ENCODE measurements around the gene PPP2R2D.
A peak's percentile ranks its signal among the peaks of the same experiment; 100 is the strongest.

PPP2R2D gene

DNA sequence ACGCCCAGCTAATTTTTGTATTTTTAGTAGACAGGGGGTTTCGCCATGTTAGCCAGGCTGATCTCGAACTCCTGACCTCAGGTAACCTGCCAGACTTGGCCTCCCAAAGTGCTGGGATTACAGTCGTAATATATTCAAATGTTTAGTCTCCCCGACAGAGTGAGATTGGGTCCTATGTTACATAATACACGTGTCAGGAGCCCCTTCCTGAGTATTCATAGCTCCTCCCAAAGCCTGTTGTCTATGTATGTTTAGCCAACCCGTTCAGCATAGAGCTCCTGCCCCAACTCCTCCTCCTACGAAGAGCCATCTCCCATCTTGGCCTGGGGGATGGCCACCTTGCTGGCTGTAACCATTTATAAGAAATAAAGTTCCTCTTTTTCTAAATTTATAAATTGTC, 2.7 kb upstream of the PPP2R2D start:
- H3K27ac ChIP-seq: no peak overlapping the region
- H3K9ac ChIP-seq (ENCODE audit: insufficient read length): no peak overlapping the region
- H3K36me3 ChIP-seq (ENCODE audit: insufficient read depth, low read length): no peaks in the 10 kb centered on the region
- no peak overlapping the region for H3K4me3 ChIP-seq
- TF ChIP-seq POLR2AphosphoS5 (IDR thresholded peaks at IDR 0.05; ENCODE audit: borderline replicate concordance, low read depth, low read length) (no peak), FOXP2 (optimal IDR thresholded peaks at IDR 0.05; ENCODE audit: control extremely low read depth, extremely low read length, insufficient read depth) (no peak), EZH2 (IDR thresholded peaks at IDR 0.05) (no peak)
- DNase-seq (ENCODE audit: low read depth, low spot score): no peak
- H3K9me3 ChIP-seq (ENCODE audit: low read depth, low read length): no peaks in the 10 kb centered on the region

DNA sequence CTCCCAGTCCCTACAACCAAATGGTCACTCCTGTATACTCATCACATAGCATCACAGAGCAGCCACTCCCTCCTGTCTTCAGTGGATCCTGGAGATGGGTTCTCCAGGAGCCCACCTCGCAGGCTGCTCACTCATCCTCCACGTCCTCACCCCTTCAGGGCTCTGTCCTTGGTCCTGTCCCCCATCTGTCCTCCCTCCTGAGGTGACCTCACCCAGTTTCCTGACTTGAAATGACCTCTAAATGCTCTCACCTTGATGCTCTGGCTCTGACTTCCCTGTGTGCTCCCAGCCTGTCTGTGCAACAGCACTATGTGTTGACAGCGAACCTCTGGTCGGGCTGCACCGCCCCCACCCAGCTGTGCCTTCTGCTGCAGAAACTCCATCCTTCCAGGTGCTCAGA, 2.1 kb upstream of the PPP2R2D start:
- Histone ChIP-seq H3K9ac (ENCODE audit: insufficient read length) (no peak overlapping the region), H3K36me3 (ENCODE audit: insufficient read depth, low read length) (no peaks in the 10 kb centered on the region)

DNA sequence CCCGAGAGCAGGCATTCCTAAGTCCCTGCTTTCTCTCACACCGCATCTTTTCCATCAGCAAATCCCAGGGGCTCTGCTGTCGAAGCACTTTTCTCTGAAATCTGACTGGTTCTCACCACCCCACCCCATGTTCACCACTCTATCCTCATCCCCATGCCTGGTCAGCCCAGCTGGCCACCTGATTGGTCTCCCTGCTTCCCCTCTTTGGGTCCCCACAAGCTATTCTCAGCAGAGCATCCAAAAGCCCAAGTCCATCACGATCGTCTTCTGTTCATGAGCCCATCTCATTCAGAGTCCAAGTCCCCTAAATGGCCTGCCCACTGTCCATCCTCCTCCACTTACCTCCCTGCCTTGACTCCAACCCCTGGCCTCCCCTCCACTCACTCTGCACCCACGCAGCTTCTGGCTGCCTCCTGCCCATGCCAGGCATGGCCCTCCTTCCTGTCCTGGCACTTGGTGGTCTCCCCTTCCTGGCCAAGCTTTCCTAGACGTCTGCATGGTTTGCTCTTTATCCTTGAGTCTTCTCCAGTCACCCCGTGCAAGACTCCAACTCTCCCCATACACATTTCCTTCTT, 1.6 kb upstream of the PPP2R2D start:
- no peak overlapping the region for H3K4me3 ChIP-seq

More for the DNA sequence above, 2.1 kb upstream of the PPP2R2D start:
- Histone ChIP-seq H3K27ac (no peak overlapping the region), H3K4me3 (no peak overlapping the region), H3K9me3 (ENCODE audit: low read depth, low read length) (no peaks in the 10 kb centered on the region)
- TF ChIP-seq POLR2AphosphoS5 (IDR thresholded peaks at IDR 0.05; ENCODE audit: borderline replicate concordance, low read depth, low read length) (no peak), EZH2 (IDR thresholded peaks at IDR 0.05) (no peak), FOXP2 (optimal IDR thresholded peaks at IDR 0.05; ENCODE audit: control extremely low read depth, extremely low read length, insufficient read depth) (no peak)
- DNase-seq (ENCODE audit: low read depth, low spot score): no peak

DNA sequence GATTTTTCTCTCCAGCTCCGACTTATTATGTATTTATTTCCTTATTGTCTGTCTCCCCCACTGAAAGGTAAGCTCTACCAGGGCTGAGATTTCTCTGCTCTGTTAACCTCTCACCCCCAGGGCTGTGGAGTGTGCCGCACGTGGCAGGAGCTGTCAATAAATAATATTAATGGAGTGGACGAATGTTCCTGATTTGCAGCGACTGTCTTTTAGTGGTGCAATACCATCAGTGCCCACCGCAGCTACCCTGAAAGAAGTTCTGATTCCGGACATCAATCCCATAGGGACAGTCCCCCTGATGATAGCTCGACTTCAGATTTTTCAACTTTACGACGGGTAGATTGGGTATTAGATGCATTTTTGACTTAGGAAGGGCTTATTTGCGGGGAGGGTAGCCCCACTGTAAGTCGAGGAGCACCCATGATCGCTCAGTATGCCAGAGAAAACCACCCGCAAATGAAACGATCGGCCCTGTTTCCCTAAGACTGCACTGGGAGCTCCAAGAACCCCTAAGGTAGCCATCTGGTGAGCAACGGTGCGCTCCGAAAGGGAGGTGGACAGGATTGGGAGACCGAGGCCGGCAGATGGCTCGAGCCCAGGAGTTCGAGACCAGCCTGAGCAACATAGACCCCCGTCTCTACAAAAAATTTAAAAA, 986 bp upstream of the PPP2R2D start:
- Histone ChIP-seq H3K4me3 (peak overlapping the region; percentile 80), H3K27ac (no peak overlapping the region), H3K9me3 (ENCODE audit: low read depth, low read length) (no peaks in the 10 kb centered on the region), H3K36me3 (ENCODE audit: insufficient read depth, low read length) (no peaks in the 10 kb centered on the region), H3K9ac (ENCODE audit: insufficient read length) (no peak overlapping the region)
- TF ChIP-seq POLR2AphosphoS5 (IDR thresholded peaks at IDR 0.05; ENCODE audit: borderline replicate concordance, low read depth, low read length) (no peak), EZH2 (IDR thresholded peaks at IDR 0.05) (no peak), FOXP2 (optimal IDR thresholded peaks at IDR 0.05; ENCODE audit: control extremely low read depth, extremely low read length, insufficient read depth) (no peak)
- no peak for DNase-seq (ENCODE audit: low read depth, low spot score)

More for the DNA sequence above, 1.6 kb upstream of the PPP2R2D start:
- DNase-seq (ENCODE audit: low read depth, low spot score): no peak
- Histone ChIP-seq H3K27ac (no peak overlapping the region), H3K9me3 (ENCODE audit: low read depth, low read length) (no peaks in the 10 kb centered on the region), H3K9ac (ENCODE audit: insufficient read length) (no peak overlapping the region), H3K36me3 (ENCODE audit: insufficient read depth, low read length) (no peaks in the 10 kb centered on the region)
- TF ChIP-seq EZH2 (IDR thresholded peaks at IDR 0.05) (no peak), POLR2AphosphoS5 (IDR thresholded peaks at IDR 0.05; ENCODE audit: borderline replicate concordance, low read depth, low read length) (no peak), FOXP2 (optimal IDR thresholded peaks at IDR 0.05; ENCODE audit: control extremely low read depth, extremely low read length, insufficient read depth) (no peak)

DNA sequence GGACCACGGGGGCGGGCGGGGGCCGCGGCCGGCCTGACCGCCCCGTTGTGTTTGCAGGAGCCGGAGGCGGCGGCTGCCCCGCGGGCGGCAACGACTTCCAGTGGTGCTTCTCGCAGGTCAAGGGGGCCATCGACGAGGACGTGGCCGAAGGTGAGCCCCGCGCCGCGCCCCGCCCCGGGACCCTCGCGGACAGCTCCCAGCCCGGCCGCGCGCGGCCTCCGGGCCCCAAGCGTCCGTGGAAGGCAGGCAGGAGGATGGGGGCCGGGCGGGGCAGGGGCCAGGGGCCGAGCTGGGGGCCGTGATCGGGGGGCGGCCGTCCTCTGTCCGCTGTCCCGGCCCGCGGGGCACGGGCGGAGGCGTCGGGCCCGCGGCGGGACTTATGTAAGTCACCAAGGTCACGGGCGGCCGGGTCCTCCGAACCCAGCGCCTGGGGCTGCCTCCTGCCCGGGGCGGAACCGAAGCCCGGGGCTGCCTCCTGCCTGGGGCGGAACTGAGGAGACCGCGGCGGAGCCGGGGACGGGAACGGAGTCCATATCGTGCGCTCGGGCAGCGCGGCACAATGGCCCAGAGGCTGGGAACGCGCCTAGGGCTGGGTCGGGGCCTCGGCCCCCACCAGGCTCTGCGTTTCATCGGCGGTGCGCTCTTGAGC, 497 bp downstream of the PPP2R2D start:
- no peak for DNase-seq (ENCODE audit: low read depth, low spot score)
- Histone ChIP-seq H3K27ac (no peak overlapping the region), H3K4me3 (peak overlapping the region; percentile 80), H3K9ac (ENCODE audit: insufficient read length) (peak overlapping the region; percentile 80), H3K9me3 (ENCODE audit: low read depth, low read length) (no peaks in the 10 kb centered on the region), H3K36me3 (ENCODE audit: insufficient read depth, low read length) (no peaks in the 10 kb centered on the region)
- TF ChIP-seq EZH2 (IDR thresholded peaks at IDR 0.05): no peak
- TF ChIP-seq FOXP2 (optimal IDR thresholded peaks at IDR 0.05; ENCODE audit: control extremely low read depth, extremely low read length, insufficient read depth): no peak
- TF ChIP-seq POLR2AphosphoS5 (IDR thresholded peaks at IDR 0.05; ENCODE audit: borderline replicate concordance, low read depth, low read length): no peak

DNA sequence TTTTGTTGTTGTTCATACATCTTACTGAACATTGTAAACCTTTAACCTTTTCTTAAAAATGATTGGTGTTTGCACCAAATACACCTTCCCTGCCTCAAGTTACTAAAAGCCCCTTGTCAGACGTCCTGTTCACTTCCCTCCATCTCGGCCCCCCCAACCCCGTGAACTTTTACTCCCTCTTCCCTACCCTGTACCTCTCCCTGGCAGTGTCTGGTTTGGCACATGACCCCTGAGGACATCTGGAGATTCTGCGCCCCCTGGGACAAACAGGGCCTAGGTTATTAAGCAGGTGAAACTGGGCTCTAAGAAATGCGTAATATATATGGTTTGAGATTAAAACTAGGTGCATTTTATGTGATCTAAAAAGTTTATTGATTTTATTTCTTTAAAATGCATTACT, 1.4 kb downstream of the PPP2R2D start:
- peak overlapping the region; percentile 80 for H3K9ac ChIP-seq (ENCODE audit: insufficient read length)
- H3K4me3 ChIP-seq: peak overlapping the region; percentile 80
- no peak for TF ChIP-seq FOXP2 (optimal IDR thresholded peaks at IDR 0.05; ENCODE audit: control extremely low read depth, extremely low read length, insufficient read depth)
- no peak for TF ChIP-seq POLR2AphosphoS5 (IDR thresholded peaks at IDR 0.05; ENCODE audit: borderline replicate concordance, low read depth, low read length)
- TF ChIP-seq EZH2 (IDR thresholded peaks at IDR 0.05): no peak
- no peak overlapping the region for H3K27ac ChIP-seq
- no peaks in the 10 kb centered on the region for H3K9me3 ChIP-seq (ENCODE audit: low read depth, low read length)
- DNase-seq (ENCODE audit: low read depth, low spot score): no peak
- H3K36me3 ChIP-seq (ENCODE audit: insufficient read depth, low read length): no peaks in the 10 kb centered on the region

DNA sequence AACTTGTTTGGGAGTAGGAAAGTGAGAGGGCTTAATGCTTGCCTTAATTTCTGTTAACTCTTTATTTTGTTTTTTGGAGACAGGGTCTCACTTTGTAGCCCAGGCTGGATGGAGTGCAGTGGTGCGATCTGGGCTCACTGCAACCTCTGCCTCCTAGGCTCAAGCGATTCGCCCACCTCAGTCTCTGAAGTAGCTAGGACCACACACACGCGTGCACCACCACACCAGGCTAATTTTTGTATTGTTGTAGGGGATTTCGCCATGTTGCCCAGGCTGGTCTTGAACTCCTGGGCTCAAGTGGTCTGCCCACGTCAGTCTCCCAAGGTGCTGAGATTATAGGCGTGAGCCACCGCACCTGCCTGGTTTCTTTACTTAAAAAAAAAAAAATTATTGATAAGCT, 1.9 kb downstream of the PPP2R2D start:
- no peaks in the 10 kb centered on the region for H3K9me3 ChIP-seq (ENCODE audit: low read depth, low read length)
- H3K4me3 ChIP-seq: peak overlapping the region; percentile 80; the same call in 1 of the 2 replicates
- no peak overlapping the region for H3K9ac ChIP-seq (ENCODE audit: insufficient read length)
- no peak for DNase-seq (ENCODE audit: low read depth, low spot score)
- TF ChIP-seq EZH2 (IDR thresholded peaks at IDR 0.05): no peak
- TF ChIP-seq POLR2AphosphoS5 (IDR thresholded peaks at IDR 0.05; ENCODE audit: borderline replicate concordance, low read depth, low read length): no peak
- TF ChIP-seq FOXP2 (optimal IDR thresholded peaks at IDR 0.05; ENCODE audit: control extremely low read depth, extremely low read length, insufficient read depth): no peak
- no peak overlapping the region for H3K27ac ChIP-seq
- no peaks in the 10 kb centered on the region for H3K36me3 ChIP-seq (ENCODE audit: insufficient read depth, low read length)

DNA sequence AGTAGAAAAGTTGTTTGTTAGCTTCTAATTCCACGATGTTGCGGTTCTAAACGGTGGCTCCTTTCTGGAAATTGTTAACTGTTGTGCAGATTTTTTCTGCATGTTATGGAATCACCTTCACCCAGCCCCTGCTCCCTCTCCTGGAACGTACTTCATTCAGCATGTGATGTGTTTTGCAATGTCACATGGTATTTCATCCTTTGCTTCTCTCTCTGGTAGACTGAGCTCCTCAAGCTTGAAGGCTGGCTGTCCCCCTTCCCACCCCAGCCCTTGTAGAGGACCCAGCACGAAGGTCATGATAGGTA, 4.4 kb downstream of the PPP2R2D start:
- TF ChIP-seq POLR2AphosphoS5 (IDR thresholded peaks at IDR 0.05; ENCODE audit: borderline replicate concordance, low read depth, low read length) (no peak), FOXP2 (optimal IDR thresholded peaks at IDR 0.05; ENCODE audit: control extremely low read depth, extremely low read length, insufficient read depth) (no peak), EZH2 (IDR thresholded peaks at IDR 0.05) (no peak)
- Histone ChIP-seq H3K36me3 (ENCODE audit: insufficient read depth, low read length) (no peaks in the 10 kb centered on the region), H3K9ac (ENCODE audit: insufficient read length) (no peak overlapping the region), H3K9me3 (ENCODE audit: low read depth, low read length) (no peaks in the 10 kb centered on the region), H3K27ac (no peak overlapping the region), H3K4me3 (no peak overlapping the region)
- DNase-seq (ENCODE audit: low read depth, low spot score): no peak
